ENCODE measurements around the gene NPHP4.

- no peak for TF ChIP-seq EZH2phosphoT487 (IDR thresholded peaks at IDR 0.05; ENCODE audit: borderline replicate concordance, low read length)
- no peak for TF ChIP-seq CTCF (IDR thresholded peaks at IDR 0.05; ENCODE audit: low read depth, low read length, poor library complexity, severe bottlenecking)
Measured at GRCh38 chr1:6039031-6039430, 46.8 kb upstream of the NPHP4 start.
